ENCODE results near the gene PKLR. TPM values are rescaled to one million over a fixed set of nuclear protein-coding genes. Genes with fewer than 3 reads are reported as not detected.
"Not testable (repeated sequence)": the region's sequence is repeated elsewhere in the genome, so short reads cannot be mapped to it uniquely, and the experiment has no call there.

Gene PKLR
- polyA plus RNA-seq (ENCODE audit: insufficient read length in 3 of 3), result 1 to 10 TPM; 7.5 to 9.1 (median 8.8) TPM
- long read RNA-seq, donor 1, result 0 reads
- long read RNA-seq, donor 2, partial matches to known transcripts, result 0 of 2 reads
- long read RNA-seq, donor 2, other reads (novel, unspliced or antisense), result 0 of 2 reads
- long read RNA-seq, donor 3, partial matches to known transcripts, result 53 of 55 reads
- long read RNA-seq, donor 3, other reads (novel, unspliced or antisense), result 0 of 55 reads
- long read RNA-seq, donor 4, partial matches to known transcripts, result 36 of 37 reads
- long read RNA-seq, donor 4, other reads (novel, unspliced or antisense), result 0 of 37 reads
- long read RNA-seq, donor 5, result 0 reads
- long read RNA-seq, donor 6, partial matches to known transcripts, result 182 of 198 reads
- long read RNA-seq, donor 6, other reads (novel, unspliced or antisense), result 15 of 198 reads
- long read RNA-seq, donor 7, partial matches to known transcripts, result 0 of 3 reads
- long read RNA-seq, donor 7, other reads (novel, unspliced or antisense), result 0 of 3 reads
- long read RNA-seq, donor 8, partial matches to known transcripts, result 5 of 9 reads
- long read RNA-seq, donor 8, other reads (novel, unspliced or antisense), result 0 of 9 reads
- long read RNA-seq, donor 9, result 0 reads
- long read RNA-seq, donor 10, result 0 reads
- long read RNA-seq, donor 11, partial matches to known transcripts, result 157 of 183 reads
- long read RNA-seq, donor 11, other reads (novel, unspliced or antisense), result 24 of 183 reads
- long read RNA-seq, donor 12, result 0 reads
- long read RNA-seq, donor 13, result 0 reads
- long read RNA-seq, donor 14, partial matches to known transcripts, result 50 of 51 reads
- long read RNA-seq, donor 14, other reads (novel, unspliced or antisense), result 0 of 51 reads
- long read RNA-seq, donor 15, result 0 reads
- long read RNA-seq, donor 16, partial matches to known transcripts, result 39 of 49 reads
- long read RNA-seq, donor 16, other reads (novel, unspliced or antisense), result 6 of 49 reads

DNA sequence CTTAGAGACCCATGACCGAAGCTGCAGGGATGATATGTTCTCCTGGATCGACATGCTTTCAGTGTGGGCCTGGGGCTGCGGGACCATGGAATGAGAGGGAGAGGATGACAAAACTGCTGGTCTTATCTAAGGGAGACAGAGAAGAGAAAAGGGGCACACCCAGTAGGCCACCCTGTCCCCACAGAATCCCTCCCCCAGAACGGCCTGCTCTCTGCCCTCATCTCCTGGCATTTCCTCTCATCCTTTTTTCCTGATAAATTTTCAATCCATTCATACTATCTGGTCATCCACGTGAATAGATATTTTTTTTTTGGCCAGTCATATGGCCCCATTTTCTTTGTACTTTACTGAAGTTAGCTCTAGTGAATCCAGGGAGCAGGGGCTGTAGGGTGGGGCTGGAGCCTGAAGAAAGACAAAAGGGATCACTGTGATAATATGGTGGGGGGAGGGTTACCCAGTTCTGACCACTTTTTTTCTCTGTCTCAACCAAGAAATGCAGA, at the start of gene PKLR:
TSS of gene PKLR (minus strand) at position 97 of the 500 bp plus-strand sequence. CDS start at position 54, 43 bp downstream.
- DNase-seq (ENCODE audit: extremely low read depth in 1 of 11, low read depth in 9 of 11, low spot score in 4 of 11), result no peak

DNA sequence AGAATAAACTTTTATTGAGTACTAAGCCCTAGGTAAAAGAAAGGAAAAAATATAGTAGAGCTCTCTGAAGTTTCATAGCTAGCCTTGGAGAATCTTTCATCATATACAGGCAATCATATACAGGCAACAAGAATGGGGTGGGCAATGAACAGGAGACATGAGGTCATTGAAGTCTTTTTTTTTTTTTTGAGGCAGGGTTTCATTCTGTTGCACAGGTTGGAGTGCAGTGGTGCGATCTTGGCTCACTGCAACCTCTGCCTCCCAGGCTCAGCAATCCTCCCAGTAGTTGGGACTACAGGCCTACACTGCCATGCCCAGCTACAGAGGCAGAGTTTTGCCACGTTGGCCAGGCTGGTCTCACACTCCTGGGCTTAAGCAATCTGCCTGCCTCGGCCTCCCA, 41.6 kb upstream of the PKLR start:
- no peak for DNase-seq (ENCODE audit: extremely low read depth in 1 of 11, low read depth in 9 of 11, low spot score in 4 of 11)

DNA sequence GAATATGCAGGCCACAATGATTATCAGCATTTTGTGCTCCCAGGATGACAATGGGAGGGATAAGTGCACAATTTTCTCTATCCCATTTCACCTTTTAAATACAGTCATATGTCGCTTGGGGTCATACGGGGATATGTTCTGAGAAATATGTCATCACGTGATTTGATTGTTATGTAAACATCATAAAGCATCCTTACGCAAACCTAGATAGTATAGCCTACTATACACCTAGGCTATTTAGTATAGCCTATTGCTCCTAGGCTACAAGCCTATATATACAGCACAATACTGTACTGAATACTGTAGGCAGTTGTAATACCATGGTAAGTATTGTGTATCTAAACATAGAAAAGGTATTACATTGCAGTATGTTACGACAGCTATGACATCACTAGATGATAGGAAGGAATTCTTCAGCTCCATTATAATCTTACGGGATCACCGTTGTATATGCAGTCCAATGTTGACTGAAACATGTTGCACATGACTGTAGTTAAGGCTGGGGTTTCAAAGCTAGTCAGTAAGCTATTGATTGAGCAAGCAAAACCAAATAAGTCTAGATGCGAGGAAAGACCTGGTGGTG, 38.4 kb upstream of the PKLR start:
- no peak for DNase-seq (ENCODE audit: extremely low read depth in 1 of 11, low read depth in 9 of 11, low spot score in 4 of 11)

DNA sequence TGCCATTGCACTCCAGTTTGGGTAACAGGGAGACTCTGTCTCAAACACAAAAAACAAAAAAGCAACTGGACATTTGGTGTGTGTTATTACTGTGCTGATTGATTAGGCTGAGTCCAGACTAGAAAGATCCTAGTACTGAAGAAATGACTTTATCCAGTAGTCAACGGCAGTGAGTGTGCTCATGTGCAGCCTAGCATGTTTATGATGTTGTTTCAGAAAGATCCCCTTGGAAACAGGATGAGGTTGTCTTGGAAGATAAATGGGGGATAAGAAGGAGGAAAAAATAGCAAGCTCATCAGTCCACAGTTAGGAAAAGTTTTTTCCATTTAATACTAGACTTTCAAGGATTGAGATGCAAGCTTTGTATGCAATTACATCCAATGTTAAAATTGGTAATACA, 33.7 kb upstream of the PKLR start:
- DNase-seq (ENCODE audit: extremely low read depth in 1 of 11, low read depth in 9 of 11, low spot score in 4 of 11), result peak in 2 of 11 donors; percentile 19 to 29

DNA sequence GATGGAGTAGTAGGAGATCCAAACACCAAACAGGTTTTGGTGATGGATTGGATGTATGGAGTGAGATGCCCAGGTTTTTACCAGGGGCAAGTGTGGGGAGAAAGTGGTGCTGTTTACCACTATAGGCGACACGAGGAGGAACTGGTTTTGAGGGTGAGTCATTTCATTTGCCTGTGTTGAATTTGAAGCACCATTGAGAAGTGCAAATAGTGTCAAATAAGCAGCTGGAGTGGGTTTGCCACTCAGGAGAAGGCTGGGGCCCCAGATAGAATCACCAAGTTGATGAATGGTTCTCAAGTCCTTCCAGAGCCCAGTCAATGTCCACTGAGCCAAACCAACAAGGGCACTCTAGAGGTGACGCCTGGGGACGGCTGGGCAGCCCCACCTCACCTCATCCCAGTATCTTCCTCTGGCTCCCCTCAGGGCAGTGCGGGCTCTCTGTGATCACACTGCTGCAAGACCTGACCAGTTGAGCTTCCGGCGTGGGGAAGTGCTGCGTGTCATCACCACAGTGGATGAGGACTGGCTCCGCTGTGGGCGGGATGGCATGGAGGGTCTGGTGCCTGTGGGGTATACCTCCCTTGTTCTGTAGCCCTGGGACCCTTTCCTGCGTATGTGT, 28.9 kb upstream of the PKLR start:
- no peak for DNase-seq (ENCODE audit: extremely low read depth in 1 of 11, low read depth in 9 of 11, low spot score in 4 of 11)

DNA sequence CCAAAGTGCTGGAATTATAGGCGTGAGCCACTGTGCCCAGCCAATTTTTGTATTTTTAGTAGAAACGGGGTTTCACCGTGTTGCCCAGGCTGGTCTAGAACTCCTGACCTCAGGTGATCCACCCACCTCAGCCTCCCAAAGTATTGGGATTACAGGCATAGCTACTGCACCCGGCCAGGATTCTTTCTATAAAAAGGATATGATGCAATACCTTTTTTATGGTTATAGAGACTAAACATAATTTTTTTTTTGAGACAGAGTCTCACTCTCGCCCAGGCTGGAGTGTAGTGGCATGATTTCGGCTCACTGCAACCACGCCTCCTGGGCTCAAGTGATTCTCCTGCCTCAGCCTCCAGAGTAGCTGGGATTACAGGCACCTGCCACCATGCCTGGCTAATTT, 27.6 kb upstream of the PKLR start:
- DNase-seq (ENCODE audit: extremely low read depth in 1 of 11, low read depth in 9 of 11, low spot score in 4 of 11), result not testable (repeated sequence)

DNA sequence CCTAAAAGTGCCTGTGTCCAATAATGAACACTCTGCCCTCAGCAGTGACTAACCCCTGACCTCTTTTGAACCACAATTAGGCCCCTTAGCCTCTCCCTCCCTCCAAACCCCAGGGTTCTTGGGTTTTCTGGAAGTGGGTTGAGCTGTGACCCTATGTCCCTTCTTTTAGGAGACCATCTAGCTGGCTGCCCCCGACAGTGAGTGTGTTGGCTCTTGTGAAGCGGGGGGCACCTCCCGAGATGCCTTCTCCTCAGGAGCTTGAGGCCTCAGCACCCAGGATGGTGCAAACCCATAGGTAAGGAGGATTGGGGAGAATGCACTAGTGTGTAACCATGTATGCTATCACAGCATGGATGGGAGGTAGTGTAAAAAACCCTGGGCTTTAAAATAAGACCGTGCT, 26.7 kb upstream of the PKLR start:
- no peak for DNase-seq (ENCODE audit: extremely low read depth in 1 of 11, low read depth in 9 of 11, low spot score in 4 of 11)

DNA sequence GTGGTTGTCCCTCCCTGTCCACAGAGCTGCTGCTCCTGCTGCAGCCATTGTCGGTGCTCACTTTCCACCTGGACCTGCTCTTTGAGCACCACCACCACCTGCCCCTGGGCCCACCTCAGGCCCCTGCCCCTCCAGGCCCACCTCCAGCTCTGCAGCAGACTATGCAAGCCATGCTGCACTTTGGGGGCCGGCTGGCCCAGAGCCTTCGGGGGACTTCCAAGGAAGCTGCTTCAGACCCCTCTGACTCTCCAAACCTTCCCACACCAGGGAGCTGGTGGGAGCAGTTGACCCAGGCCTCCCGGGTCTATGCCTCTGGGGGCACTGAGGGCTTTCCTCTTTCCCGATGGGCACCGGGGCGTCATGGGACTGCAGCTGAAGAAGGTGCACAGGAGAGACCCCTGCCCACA, 25.4 kb upstream of the PKLR start:
- DNase-seq (ENCODE audit: extremely low read depth in 1 of 11, low read depth in 9 of 11, low spot score in 4 of 11), result no peak

DNA sequence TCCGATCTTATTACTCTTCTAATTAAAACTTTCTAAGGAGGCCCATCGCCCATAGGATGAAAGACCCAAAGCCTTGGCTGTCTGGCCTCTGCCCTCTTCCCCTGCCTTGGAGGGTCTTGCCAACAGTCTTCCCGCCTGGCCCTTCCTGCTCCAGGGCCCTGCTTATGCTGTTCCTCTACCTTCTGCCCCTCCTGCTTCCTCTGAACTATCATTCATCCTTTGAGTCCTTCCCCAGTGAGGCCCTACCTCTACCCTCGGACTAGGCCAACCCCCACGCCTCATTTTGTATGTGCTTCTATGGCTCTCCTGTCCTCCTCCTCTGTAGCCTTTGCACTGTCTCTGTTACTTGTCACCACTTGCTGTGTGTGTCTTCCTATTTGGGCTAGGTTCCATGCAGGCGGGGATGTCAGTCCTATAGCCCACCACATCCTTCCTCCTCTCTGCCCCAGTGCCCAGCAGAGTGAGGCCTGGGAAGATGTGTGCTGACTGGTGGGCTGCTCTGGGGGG, 24.8 kb upstream of the PKLR start:
- DNase-seq (ENCODE audit: extremely low read depth in 1 of 11, low read depth in 9 of 11, low spot score in 4 of 11), result no peak

DNA sequence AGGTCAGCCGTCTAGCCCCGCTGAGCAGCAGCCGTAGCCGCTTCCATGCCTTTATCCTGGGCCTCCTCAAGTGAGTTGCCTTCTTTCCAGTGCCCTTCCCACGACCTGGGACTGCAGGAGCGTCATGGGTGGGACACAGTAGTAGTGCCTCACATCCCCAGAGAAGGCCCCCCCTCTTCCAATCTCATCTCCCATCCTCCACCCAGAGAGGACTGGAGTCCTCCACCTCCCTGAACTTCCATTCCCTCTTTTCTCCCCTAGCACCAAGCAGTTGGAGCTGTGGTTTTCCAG, 24.3 kb upstream of the PKLR start:
- DNase-seq (ENCODE audit: extremely low read depth in 1 of 11, low read depth in 9 of 11, low spot score in 4 of 11), result no peak

DNA sequence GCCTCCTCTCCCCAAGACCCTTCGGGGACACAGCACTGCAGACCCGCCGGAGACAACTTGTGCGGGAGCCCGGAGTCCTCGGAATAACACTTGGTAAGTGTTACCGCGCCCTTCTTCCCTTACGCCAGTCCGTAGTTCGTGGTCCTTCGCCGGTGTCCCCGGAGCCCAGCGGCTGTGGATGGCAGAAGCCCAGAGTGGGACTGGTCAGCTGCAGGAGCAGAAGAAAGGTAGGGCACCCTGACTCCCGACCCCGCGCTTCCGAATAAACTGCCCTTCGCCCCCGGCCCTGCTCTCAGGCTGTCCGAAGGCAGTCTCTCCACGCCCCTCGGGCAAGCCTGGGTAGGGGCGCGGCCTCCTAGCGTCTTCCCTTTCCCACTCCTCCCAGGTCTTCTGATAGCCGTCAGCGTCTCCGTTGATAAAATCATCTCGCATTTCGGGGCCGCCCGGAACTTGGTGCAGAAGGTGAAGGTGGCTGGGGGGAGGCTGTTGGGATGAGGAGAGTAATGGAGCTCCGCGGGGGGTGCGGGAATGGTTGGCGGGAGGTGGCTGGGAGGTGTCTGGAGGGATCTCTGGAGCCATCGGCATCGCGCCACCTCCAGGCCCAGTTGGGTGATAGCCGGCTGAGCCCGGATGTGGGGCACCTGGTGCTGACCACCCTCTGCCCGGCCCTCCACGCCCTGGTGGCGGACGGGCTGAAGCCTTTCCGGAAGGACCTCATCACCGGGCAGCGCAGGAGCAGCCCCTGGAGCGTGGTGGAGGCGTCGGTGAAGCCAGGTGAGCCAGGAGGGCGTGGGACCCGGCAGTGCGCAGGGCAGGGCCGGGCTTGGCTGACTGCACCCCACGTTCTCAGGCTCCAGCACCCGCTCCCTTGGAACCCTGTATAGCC, 23.7 kb upstream of the PKLR start:
- DNase-seq (ENCODE audit: extremely low read depth in 1 of 11, low read depth in 9 of 11, low spot score in 4 of 11), result peak in 1 of 11 donors; percentile 27

DNA sequence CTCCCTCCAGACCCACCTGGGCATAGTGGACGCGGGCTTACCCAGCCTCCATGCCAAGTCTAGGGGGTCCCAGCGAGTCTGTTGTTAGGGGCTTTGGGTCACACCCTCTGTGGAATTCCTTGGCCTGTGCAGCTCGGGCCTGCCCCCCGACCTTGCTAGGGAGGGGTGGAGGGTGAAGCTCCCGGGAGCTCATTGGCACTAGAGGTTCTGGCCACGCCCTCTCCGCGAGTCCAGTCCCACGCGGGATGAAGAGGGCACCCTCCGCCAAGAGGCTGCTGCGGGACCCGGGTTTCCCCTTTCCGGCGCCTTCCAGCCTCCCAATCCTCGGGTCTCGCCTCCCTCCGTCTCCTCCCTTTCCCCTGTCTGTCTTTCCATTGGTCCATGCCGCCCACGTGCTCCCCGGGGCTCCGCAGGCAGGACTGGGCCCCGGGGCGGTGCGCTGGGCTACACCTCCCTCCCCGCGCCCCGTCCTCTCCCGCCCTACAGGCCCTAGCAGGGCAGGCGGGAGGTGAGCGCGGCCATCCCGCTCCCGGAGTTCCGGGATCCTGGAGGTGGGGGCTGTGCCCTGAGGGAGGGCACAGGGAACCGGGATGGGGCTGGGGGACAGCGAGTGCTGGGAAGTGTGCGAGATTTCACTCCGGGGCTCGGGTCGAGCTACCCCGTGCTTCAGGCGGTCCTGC, 22.9 kb upstream of the PKLR start:
- DNase-seq (ENCODE audit: extremely low read depth in 1 of 11, low read depth in 9 of 11, low spot score in 4 of 11), result peak in 9 of 11 donors; percentile 78 to 93 (median 89)

DNA sequence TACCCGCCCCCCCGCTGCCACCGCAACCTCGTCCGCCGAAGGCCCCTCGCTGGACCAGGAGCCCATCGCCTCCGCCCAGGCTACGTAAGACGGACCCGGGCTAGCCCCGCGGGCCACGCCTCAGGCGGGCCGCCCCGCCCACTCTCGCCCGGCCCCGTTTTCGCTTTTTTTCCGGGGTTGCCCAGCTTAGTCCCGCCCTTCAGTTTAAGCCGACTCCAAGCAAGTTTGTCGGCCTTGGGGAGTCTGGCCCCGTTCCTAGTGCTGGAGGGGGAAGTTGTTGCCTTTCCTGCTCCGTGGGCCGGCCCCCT, 22.4 kb upstream of the PKLR start:
- peak in 8 of 11 donors; percentile 70 to 86 (median 80) for DNase-seq (ENCODE audit: extremely low read depth in 1 of 11, low read depth in 9 of 11, low spot score in 4 of 11)

DNA sequence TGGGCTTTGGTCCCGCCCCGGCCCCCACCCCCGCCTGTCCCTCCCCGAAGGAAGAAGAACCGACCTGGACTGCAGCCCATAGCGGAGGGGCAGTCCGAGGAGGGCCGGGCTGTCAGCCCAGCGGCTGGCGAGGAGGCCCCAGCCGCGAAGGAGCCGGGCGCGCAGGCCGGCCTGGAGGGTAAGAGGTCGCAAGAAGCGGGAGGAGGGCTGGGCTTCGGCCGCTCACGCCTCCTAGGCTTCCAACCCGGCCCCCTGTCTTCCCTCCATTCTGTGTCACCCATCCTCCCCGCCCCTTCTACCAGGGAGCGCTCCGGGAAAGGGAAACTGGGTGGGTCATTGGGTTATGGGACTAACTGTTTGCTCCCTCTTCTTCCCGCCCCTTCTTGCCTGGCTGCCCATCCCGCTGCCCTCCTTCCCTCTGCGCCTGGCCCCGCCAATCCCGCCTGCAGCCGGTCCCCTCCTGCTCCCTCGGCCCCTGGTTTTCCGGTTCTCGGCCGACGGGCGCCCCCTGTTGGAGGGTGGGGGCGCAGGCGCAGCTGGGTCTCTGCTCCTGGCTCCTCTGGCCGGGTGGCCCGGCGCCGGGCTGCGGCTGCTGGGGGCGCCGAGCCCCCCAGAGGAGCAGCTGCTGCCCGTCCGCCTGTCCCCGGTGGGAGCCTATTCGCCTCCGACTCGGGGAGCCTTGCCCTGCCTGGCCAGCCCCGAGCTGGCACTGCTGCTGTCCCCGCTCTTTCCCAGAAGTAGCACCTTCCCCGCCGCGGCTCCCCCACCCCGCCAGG, 21.9 kb upstream of the PKLR start:
- peak in 10 of 11 donors; percentile 77 to 90 (median 86) for DNase-seq (ENCODE audit: extremely low read depth in 1 of 11, low read depth in 9 of 11, low spot score in 4 of 11)

DNA sequence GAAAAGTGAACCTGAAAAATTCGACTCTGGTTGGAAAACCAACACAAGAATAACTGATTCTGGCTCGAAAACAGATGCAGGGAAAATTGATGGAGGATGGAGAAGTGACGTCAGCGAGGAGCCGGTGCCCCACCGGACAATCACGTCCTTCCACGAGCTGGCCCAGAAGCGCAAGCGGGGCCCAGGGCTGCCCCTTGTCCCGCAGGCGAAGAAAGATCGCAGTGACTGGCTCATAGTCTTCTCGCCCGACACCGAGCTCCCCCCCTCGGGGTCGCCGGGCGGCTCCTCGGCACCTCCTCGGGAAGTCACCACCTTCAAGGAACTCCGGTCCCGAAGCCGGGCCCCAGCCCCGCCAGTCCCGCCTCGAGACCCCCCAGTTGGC, 21.3 kb upstream of the PKLR start:
- DNase-seq (ENCODE audit: extremely low read depth in 1 of 11, low read depth in 9 of 11, low spot score in 4 of 11), result no peak

DNA sequence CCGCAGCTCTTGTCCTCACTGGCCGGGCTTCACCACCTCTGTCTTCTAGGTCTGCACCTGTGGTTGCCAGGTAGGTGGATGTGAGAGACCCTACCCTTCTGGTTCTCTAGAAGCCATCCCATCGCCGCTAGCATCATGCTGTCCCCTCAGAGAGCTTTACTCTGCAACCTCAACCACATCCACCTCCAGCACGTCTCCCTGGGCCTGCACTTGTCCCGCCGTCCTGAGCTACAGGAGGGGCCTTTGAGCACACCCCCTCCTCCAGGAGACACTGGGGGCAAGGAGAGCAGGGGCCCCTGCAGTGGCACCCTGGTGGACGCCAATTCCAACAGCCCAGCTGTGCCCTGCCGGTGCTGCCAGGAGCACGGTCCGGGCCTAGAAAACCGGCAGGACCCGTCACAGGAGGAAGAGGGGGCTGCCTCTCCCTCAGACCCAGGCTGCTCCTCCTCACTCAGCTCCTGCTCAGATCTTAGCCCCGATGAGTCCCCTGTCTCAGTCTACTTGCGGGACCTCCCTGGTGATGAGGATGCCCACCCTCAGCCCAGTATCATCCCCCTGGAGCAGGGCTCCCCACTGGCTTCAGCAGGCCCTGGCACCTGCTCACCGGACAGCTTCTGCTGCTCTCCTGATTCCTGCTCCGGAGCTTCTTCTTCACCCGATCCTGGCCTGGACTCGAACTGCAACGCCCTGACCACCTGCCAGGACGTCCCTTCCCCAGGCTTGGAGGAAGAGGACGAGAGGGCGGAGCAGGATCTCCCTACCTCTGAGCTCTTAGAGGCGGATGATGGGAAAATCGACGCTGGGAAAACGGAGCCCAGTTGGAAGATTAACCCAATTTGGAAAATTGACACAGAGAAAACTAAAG, 20.6 kb upstream of the PKLR start:
- DNase-seq (ENCODE audit: extremely low read depth in 1 of 11, low read depth in 9 of 11, low spot score in 4 of 11), result no peak
